ENCODE measurements around the gene CBLL2.
"Not testable (repeated sequence)": the region's sequence is repeated elsewhere in the genome, so short reads cannot be mapped to it uniquely, and the experiment has no call there.

The CBLL2 gene, protein sequence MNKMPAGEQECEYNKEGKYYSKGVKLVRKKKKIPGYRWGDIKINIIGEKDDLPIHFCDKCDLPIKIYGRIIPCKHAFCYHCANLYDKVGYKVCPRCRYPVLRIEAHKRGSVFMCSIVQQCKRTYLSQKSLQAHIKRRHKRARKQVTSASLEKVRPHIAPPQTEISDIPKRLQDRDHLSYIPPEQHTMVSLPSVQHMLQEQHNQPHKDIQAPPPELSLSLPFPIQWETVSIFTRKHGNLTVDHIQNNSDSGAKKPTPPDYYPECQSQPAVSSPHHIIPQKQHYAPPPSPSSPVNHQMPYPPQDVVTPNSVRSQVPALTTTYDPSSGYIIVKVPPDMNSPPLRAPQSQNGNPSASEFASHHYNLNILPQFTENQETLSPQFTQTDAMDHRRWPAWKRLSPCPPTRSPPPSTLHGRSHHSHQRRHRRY

GRCh38 chrX:22272613-22273012, at the start of gene CBLL2:
TSS of gene CBLL2 (plus strand) at chrX:22272913. CDS start at chrX:22272992, 79 bp downstream.
- in situ Hi-C loops (cut with MboI; ENCODE audit: low sequenced_read_pairs), result no loop called here

DNA sequence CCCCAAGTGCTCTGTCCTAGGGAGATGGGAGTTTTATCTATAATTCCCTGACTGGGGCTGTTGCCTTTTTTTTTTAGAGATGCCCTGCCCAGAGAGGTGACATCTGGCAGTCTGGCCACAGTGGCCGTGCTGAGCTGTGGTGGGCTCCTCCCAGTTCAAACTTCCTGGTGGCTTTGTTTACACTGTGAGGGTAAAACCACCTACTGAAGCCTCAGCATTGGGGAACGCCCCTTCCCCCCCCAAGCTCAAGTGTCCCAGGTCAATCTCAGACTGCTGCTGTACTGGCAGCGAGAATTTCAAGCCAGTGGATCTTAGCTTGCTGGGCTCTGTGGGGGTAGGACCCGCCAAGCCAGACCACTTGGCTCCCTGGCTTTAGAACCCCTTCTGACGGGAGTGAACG, 38.3 kb upstream of the CBLL2 start:
- in situ Hi-C loops (cut with MboI; ENCODE audit: low sequenced_read_pairs), result no loop called here

GRCh38 chrX:22237479-22237878, 35.2 kb upstream of the CBLL2 start:
- in situ Hi-C loops (cut with MboI; ENCODE audit: low sequenced_read_pairs), result no loop called here

GRCh38 chrX:22246620-22247019, 26.1 kb upstream of the CBLL2 start:
- in situ Hi-C loops (cut with MboI; ENCODE audit: low sequenced_read_pairs), result no loop called here

GRCh38 chrX:22247169-22247568, 25.5 kb upstream of the CBLL2 start:
- in situ Hi-C loops (cut with MboI; ENCODE audit: low sequenced_read_pairs), result no loop called here

- in situ Hi-C loops (cut with MboI; ENCODE audit: low sequenced_read_pairs), result no loop called here
Measured at GRCh38 chrX:22248401-22248800, 24.3 kb upstream of the CBLL2 start.

- in situ Hi-C loops (cut with MboI; ENCODE audit: low sequenced_read_pairs), result no loop called here
Measured at GRCh38 chrX:22249371-22249770, 23.3 kb upstream of the CBLL2 start.

- in situ Hi-C loops (cut with MboI; ENCODE audit: low sequenced_read_pairs), result no loop called here
Measured at GRCh38 chrX:22268706-22269105, 4.0 kb upstream of the CBLL2 start.

DNA sequence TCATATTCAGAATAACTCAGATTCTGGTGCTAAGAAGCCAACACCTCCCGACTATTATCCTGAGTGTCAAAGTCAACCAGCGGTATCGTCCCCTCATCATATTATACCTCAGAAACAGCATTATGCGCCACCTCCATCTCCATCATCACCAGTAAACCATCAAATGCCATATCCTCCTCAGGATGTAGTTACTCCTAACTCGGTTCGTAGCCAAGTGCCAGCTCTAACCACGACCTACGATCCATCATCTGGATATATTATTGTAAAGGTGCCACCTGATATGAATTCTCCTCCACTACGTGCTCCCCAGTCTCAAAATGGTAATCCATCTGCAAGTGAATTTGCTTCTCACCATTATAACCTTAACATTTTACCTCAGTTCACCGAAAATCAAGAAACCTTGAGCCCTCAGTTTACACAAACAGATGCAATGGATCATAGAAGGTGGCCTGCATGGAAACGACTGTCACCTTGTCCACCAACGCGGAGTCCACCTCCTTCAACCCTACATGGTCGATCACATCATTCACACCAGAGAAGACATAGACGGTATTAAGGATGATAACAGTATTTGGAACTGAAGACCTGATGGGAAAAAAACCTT, 1.1 kb downstream of the CBLL2 start:
- in situ Hi-C loops (cut with MboI; ENCODE audit: low sequenced_read_pairs), result no loop called here

- in situ Hi-C loops (cut with MboI; ENCODE audit: low sequenced_read_pairs), result no loop called here
Measured at GRCh38 chrX:22276781-22277180, 4.1 kb downstream of the CBLL2 start.

DNA sequence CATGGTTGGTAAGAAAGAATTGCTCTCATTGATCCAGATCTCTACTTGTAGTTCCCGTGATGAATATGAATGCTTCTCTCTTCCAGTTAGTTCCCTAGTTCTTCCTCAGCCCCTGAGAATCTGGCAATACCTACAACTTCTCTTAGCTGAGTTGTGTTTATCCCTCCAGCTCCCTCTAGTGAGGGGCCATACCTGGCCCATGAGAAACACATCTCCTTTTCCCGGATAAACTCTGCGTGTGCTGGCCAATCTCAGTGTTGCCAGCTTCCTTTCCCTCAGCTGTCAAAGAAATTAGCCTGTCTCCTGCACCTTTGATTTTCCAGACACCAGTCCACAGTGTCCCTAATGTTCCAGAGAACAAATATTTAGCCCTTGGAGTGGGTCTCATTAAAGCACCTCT, 5.7 kb downstream of the CBLL2 start:
- in situ Hi-C loops (cut with MboI; ENCODE audit: low sequenced_read_pairs), result no loop called here

GRCh38 chrX:22289209-22289608, 16.5 kb downstream of the CBLL2 start:
- in situ Hi-C loops (cut with MboI; ENCODE audit: low sequenced_read_pairs), result not testable (repeated sequence)

DNA sequence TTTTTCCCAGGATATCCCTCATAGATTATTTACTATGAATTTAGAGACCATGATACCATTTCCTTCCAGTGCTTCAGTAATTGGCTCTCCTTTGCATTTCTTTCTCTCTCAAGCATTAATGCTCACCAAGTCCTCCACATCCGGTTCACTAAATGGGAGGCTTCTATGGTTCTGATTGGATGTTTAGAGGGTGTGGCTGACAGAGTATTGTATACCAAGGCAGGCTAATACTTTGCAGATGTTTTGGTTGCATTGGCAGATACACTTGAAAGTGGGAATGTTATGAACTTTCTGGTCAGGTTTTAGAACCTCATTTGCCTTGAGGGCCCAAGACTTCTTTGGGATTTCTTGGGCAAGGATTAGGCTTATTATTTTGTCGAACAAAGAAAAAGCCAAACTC, 24.2 kb downstream of the CBLL2 start:
- in situ Hi-C loops (cut with MboI; ENCODE audit: low sequenced_read_pairs), result no loop called here

DNA sequence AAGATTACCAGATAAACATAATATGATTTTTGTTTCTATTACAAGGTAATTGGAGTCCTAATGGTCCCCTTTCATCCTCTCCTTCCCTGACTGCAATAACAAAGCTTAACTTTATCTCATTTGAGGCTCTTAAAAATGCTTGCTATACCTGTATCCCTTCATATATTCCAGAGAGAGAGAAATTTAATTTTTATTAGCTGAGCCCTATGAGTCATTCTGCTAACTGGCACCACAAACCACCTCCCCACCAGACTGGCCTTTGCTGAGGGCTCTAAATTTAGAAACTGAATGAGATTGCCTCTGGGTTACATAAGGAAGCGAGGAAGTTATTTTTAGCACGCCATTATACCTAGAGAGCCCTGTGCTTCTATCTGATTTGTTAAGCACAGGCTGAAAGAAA, 27.4 kb downstream of the CBLL2 start:
- in situ Hi-C loops (cut with MboI; ENCODE audit: low sequenced_read_pairs), result no loop called here

GRCh38 chrX:22310779-22311178, 38.1 kb downstream of the CBLL2 start:
- in situ Hi-C loops (cut with MboI; ENCODE audit: low sequenced_read_pairs), result no loop called here

DNA sequence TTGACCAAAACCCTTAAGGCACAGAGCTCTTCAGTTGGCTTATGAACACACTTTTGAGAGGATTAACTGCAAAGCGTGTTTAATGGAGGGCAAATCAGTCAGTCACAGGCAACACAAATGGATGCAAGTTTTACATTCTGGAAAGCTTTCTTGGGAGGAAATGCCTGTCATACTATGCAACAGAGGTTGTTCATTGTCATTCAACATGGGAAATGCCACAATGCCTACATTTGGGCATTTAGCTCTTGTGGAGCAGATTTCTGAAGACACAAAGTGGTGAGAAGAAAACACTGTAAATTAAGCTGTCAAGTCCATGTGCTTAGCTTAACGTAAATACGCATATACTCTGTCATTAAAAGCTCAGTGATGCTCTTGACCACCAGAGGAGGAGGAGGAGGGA, 41.1 kb downstream of the CBLL2 start:
- in situ Hi-C loops (cut with MboI; ENCODE audit: low sequenced_read_pairs), result no loop called here

DNA sequence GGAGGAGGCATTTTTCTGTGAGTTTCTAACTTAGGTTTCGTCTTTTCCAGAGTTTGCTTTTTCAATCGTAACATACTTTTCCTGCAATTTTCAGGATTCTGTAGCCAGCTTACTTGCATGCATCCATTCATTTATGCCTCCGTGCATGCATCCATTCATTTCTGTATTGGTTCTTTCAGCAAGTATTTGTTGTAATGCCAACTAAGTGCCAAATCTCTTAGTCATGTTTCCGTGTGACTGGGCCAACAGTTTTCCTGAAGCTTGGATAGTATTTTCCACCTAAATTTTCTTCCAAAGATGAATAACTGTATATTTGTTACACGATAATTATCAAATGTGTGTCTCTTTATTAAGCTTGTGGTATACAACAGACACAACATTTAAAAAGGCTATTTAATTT, 41.5 kb downstream of the CBLL2 start:
- in situ Hi-C loops (cut with MboI; ENCODE audit: low sequenced_read_pairs), result no loop called here

- in situ Hi-C loops (cut with MboI; ENCODE audit: low sequenced_read_pairs), result no loop called here
Measured at GRCh38 chrX:22314692-22315091, 42.0 kb downstream of the CBLL2 start.

- in situ Hi-C loops (cut with MboI; ENCODE audit: low sequenced_read_pairs), result no loop called here
Measured at GRCh38 chrX:22315151-22315550, 42.4 kb downstream of the CBLL2 start.

DNA sequence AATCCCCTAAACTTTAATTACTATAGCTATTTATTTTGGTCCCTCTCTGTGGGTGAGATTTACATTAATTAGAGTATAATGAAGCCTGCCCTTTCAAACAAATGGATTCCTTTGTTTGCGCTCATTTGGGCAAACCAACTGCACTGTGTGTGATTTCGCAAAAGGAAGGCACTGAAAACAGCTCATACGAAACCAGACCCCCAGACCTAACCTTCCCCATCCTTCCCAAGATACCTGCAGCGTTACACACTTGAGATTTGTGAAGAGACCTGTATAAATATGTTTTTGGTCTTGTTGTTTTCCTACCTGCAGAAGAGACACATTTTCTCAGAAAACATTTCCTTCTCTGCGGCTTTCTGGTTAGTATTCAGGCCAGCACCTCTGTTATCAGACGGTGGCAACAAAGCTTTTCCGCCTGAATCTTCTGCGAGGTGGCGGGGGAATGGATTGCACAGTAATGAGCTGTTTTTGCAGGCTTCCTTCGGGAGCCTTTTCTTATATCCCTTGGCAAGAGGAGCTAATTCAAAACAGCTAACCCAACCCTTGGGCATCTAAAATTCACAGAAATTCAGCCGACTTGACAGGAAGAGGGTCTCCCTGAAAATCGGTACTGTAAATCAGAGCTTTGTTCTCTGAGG, 47.6 kb downstream of the CBLL2 start:
- in situ Hi-C loops (cut with MboI; ENCODE audit: low sequenced_read_pairs), result no loop called here

DNA sequence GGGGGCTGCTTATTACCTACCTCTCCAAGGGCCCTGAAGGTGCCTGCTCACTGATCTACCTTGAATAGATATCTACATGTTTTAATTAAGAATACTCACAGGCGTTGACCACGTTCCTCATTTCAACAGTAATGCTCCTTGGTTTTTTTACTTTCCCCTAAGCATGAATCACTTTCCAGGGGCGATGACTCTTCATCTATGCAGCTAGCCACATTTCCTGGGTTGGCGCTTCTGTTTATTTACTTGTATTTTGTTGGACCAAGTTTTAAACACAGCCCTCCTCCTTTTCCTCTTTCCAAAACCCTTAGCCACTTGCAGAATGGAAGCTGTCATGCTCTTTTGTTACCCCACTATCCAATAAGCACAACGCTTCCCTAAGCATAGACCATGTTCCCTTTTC, 50.8 kb downstream of the CBLL2 start:
- in situ Hi-C loops (cut with MboI; ENCODE audit: low sequenced_read_pairs), result no loop called here
